Lower leg skin (tissue), 4 donors: ENCODE results near the gene CYGB. TPM values are rescaled to one million over a fixed set of nuclear protein-coding genes. Genes with fewer than 3 reads are reported as not detected.
A peak's percentile ranks its signal among the peaks of the same experiment; 100 is the strongest.
"Not testable (repeated sequence)": the region's sequence is repeated elsewhere in the genome, so short reads cannot be mapped to it uniquely, and the experiment has no call there.

Experiments
- DNase-seq, 2 donors: peaks; one replicate each; pipeline ENCODE4 v3.0.0-alpha.2; 2019; ENCODE audit warnings: low spot score in 2 of 2
- H3K4me3 ChIP-seq: fragments of 200-600 bp; sonication (generic); 2 replicates; pipeline ENCODE4 v1.5.1; 2017; ENCODE audit warnings: mild to moderate bottlenecking, low read depth; ENCODE audit not compliant: poor library complexity, severe bottlenecking
- POLR2A ChIP-seq, 2 donors: fragments of 450-650 bp; IDR thresholded peaks; one replicate each; pipeline ENCODE4 v1.6.1; 2016 to 2017; ENCODE audit warnings: antibody characterized with exemption in 2 of 2, mild to moderate bottlenecking in 1 of 2, moderate library complexity in 1 of 2
- WGBS, 2 donors: methylation state at CpG; one replicate each; pipeline ENCODE4 v1.1.5; 2018; 5-methylcytosine and 5-hydroxymethylcytosine counted together
- intact Hi-C: fragments of 100-400 bp; cut with DNase I; formaldehyde crosslinking; loops from one replicate; pipeline ENCODE4 v1.15.0; 2023; ENCODE audit warnings: low total_unique reads
- total RNA-seq, 4 donors: library from RNA; depleted of rRNA; stranded (reverse); fragments of >200 nt; gene quantifications; one replicate each; pipeline ENCODE4 v1.1.0, GENCODE V29; 2016
- TF ChIP-seq, protein P1 (sequence below), 3 donors: fragments of 450-650 bp; IDR thresholded peaks; one replicate each; pipeline ENCODE4 v1.5.1; 2016; ENCODE audit warnings: antibody characterized with exemption in 3 of 3, mild to moderate bottlenecking in 3 of 3, moderate library complexity in 2 of 3

The CYGB gene
- total RNA-seq, 4 donors from 2014 or later = 9.7 to 14.4 (median 10.7) TPM

DNA sequence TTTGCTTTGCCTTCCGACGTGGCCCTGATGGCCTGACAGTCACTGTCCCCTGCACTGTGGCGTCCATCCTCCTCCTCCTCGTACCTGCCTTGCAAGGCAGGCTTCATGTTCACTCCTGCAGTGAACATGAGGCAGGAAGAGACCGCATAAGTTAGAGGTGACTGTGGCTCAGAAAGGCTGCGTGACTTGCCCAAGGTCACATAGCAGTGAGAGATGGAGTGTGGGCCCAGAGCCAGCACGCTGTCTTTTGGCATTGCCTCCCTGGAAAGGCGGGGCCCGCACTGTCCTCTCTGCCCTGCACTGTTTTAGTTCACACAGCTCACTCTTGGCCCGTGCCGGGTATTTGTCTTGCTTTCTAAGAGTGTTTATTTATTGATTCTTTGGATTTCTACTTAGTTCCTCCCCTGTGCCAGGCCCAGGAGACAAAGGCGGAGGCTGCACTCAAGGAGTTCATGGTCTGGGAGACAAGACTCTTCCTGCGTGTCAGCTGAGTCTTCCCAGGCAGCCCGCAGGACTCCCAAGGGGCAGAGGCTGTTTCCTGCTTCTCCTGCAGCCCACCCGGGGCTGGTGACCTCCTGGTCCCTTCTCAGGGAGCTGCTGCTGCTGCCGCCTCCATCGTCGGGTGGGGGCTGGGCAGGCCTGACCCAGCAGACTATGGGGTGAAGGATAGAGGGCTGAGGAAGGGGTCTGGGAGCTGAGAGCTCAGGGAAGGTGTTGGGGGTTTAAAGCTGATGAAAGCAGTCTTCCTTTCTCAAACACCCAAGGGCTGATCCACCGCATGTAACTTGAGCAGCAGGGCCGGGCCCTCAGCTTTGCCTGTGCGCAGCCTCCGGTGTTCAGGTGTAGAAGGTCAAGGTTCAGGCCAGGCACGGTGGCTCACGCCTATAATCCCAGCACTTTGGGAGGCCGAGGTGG, 12.7 kb downstream of the CYGB start:
- DNase-seq = no peak
- no peak for TF ChIP-seq POLR2A (IDR thresholded peaks at IDR 0.05)
- TF ChIP-seq, protein P1, sequence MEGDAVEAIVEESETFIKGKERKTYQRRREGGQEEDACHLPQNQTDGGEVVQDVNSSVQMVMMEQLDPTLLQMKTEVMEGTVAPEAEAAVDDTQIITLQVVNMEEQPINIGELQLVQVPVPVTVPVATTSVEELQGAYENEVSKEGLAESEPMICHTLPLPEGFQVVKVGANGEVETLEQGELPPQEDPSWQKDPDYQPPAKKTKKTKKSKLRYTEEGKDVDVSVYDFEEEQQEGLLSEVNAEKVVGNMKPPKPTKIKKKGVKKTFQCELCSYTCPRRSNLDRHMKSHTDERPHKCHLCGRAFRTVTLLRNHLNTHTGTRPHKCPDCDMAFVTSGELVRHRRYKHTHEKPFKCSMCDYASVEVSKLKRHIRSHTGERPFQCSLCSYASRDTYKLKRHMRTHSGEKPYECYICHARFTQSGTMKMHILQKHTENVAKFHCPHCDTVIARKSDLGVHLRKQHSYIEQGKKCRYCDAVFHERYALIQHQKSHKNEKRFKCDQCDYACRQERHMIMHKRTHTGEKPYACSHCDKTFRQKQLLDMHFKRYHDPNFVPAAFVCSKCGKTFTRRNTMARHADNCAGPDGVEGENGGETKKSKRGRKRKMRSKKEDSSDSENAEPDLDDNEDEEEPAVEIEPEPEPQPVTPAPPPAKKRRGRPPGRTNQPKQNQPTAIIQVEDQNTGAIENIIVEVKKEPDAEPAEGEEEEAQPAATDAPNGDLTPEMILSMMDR (IDR thresholded peaks at IDR 0.05) = no peak
- WGBS, 2 donors = 44 to 51% methylated on average over 25 of the region's 25 CpGs
- intact Hi-C loops = no loop called here
- H3K4me3 ChIP-seq = no peak overlapping the region

GRCh38 chr17:76523084-76524037, 14.1 kb downstream of the CYGB start:
- no peak for TF ChIP-seq POLR2A (IDR thresholded peaks at IDR 0.05)
- TF ChIP-seq, protein P1 (IDR thresholded peaks at IDR 0.05) = peak; percentile 75 to 95 (median 89)
- WGBS, 2 donors = 24 to 40% methylated on average over 18 to 29 of the region's 35 CpGs
- no peak overlapping the region for H3K4me3 ChIP-seq
- peak in 1 of 2 donors; percentile 96 for DNase-seq
- intact Hi-C loops = no loop called here

GRCh38 chr17:76521683-76522082, 15.8 kb downstream of the CYGB start:
- DNase-seq, H3K4me3 ChIP-seq, intact Hi-C loops: not testable (repeated sequence)
- WGBS, 2 donors = 89 to 90% methylated on average over 10 of the region's 10 CpGs

GRCh38 chr17:76521262-76521661, 16.2 kb downstream of the CYGB start:
- H3K4me3 ChIP-seq = no peak overlapping the region

DNA sequence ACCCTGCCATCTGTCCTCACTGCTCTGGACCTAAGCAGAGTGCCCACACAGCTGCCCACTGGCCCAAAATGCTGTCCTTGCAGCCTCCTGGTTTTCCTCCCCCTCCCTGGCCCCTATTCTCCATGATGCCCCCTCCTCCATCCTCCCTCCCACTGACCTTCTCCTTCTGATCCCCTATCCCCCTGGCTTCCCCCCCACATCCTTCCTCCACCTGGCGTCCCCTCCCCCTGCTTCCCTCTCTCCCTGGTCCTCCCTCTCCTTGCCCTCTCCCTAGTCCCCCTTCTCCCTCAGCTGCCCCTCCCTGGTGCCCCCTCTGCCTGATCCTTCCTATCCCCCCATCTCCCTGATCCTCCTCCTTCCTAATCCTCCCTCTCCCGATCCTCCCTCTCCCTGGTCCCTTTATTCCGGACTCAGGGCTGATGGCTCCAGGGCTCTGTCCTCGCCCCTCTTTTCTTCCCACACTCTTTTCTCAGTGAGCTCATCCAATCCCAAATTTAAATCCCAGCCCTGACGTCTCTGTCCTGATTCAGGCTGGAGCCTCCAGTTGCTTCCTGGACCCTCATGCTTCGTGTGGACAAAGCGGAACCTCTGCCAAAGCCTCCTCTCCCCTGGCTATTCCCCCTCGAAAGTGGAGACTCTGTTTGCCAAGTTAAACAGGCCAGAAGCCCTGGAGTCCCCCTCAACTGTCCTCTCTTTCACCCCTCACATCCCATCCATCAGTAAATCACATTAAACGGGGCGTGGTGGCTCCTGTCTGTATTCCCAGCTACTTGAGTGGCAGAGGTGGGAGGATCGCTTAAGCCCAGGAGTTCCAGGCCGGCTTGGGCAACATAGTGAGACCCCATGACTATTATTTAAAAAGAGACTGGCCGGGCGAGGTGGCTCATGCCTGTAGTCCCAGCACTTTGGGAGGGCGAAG, 18.2 kb downstream of the CYGB start:
- no peak for DNase-seq
- WGBS, 2 donors = 79 to 84% methylated on average over 15 of the region's 15 CpGs
- no peak overlapping the region for H3K4me3 ChIP-seq
- intact Hi-C loops = no loop called here
- no peak for TF ChIP-seq POLR2A (IDR thresholded peaks at IDR 0.05)
- TF ChIP-seq, protein P1 (IDR thresholded peaks at IDR 0.05) = no peak

More at GRCh38 chr17:76521262-76521661, 16.2 kb downstream of the CYGB start:
- intact Hi-C loops = no loop called here
- TF ChIP-seq, protein P1 (IDR thresholded peaks at IDR 0.05) = no peak
- TF ChIP-seq POLR2A (IDR thresholded peaks at IDR 0.05) = no peak
- WGBS, 2 donors = 92 to 96% methylated on average over 7 of the region's 7 CpGs
- DNase-seq = no peak
